Stimulated activated effector memory CD8-positive, alpha-beta T cell treated with anti-CD3 and anti-CD28 coated beads, Interleukin-12 subunit alpha, Interleukin-12 subunit beta, amount 100 ng/mL, for 72 hours (primary cell): ENCODE data around the gene IFNGR1.

ENCODE experiments used
- ATAC-seq: fragments of 150-1000 bp; cut with Tn5 transposase; 2 replicates; pipeline ENCODE4 v1.10.0; 2021
- DNase-seq, 2 donors: peaks; one replicate each; pipeline ENCODE4 v3.0.0; 2021 to 2022; ENCODE audit warnings: low spot score in 2 of 2
- H3K27ac Mint-ChIP-seq: one replicate; pipeline ENCODE4 v1.8.0; 2022; ENCODE audit warnings: mild to moderate bottlenecking, mixed read lengths
- H3K36me3 Mint-ChIP-seq: one replicate; pipeline ENCODE4 v1.8.0; 2022; ENCODE audit warnings: mild to moderate bottlenecking, mixed read lengths
- H3K4me1 Mint-ChIP-seq: one replicate; pipeline ENCODE4 v1.8.0; 2022; ENCODE audit warnings: mixed read lengths
- H3K4me3 Mint-ChIP-seq: one replicate; pipeline ENCODE4 v1.8.0; 2022; ENCODE audit warnings: mild to moderate bottlenecking, mixed read lengths
- H3K9me3 Mint-ChIP-seq: one replicate; pipeline ENCODE4 v1.8.0; 2022; ENCODE audit warnings: mixed read lengths

IFNGR1 gene

GRCh38 chr6:137165375-137166246 is 53.6 kb downstream of the IFNGR1 start:
- ATAC-seq (peak; percentile 67), DNase-seq (peak in 1 of 2 donors; percentile 22)
- Mint-ChIP-seq H3K27ac (peak overlapping the region; percentile 65), H3K9me3 (peaks cover 11% of the 10 kb centered on the region), H3K4me1 (peaks cover 50% of the 10 kb centered on the region), H3K36me3 (peaks cover 7% of the 10 kb centered on the region), H3K4me3 (peak overlapping the region; percentile 27)

GRCh38 chr6:137163732-137164318 is 55.4 kb downstream of the IFNGR1 start:
- DNase-seq, result no peak
- Mint-ChIP-seq H3K4me3 (no peak overlapping the region), H3K9me3 (peaks cover 9% of the 10 kb centered on the region), H3K4me1 (peaks cover 50% of the 10 kb centered on the region), H3K27ac (no peak overlapping the region), H3K36me3 (peaks cover 7% of the 10 kb centered on the region)
- ATAC-seq, result no peak

- H3K4me3 Mint-ChIP-seq, result no peak overlapping the region
- ATAC-seq (no peak), DNase-seq (no peak)
- H3K27ac Mint-ChIP-seq, result no peak overlapping the region
- peaks cover 7% of the 10 kb centered on the region for H3K36me3 Mint-ChIP-seq
- peaks cover 44% of the 10 kb centered on the region for H3K4me1 Mint-ChIP-seq
- H3K9me3 Mint-ChIP-seq, result peaks cover 9% of the 10 kb centered on the region
These were observed 56.4 kb downstream of the IFNGR1 start for GRCh38 chr6:137162692-137163306.

- no peak for ATAC-seq
- Mint-ChIP-seq H3K36me3 (peaks cover 7% of the 10 kb centered on the region), H3K4me1 (peaks cover 41% of the 10 kb centered on the region), H3K9me3 (peaks cover 9% of the 10 kb centered on the region), H3K4me3 (no peak overlapping the region), H3K27ac (no peak overlapping the region)
- no peak for DNase-seq
These were observed 57.2 kb downstream of the IFNGR1 start for GRCh38 chr6:137161949-137162348.

- no peak overlapping the region for H3K27ac Mint-ChIP-seq
- peaks cover 9% of the 10 kb centered on the region for H3K9me3 Mint-ChIP-seq
- H3K36me3 Mint-ChIP-seq, result peaks cover 11% of the 10 kb centered on the region
- ATAC-seq, result no peak
- peaks cover 45% of the 10 kb centered on the region for H3K4me1 Mint-ChIP-seq
- no peak for DNase-seq
- no peak overlapping the region for H3K4me3 Mint-ChIP-seq
These were observed 58.4 kb downstream of the IFNGR1 start for GRCh38 chr6:137160763-137161162.

- H3K9me3 Mint-ChIP-seq, result peaks cover 9% of the 10 kb centered on the region
- ATAC-seq (no peak), DNase-seq (no peak)
- no peak overlapping the region for H3K27ac Mint-ChIP-seq
- peaks cover 7% of the 10 kb centered on the region for H3K36me3 Mint-ChIP-seq
- no peak overlapping the region for H3K4me3 Mint-ChIP-seq
- H3K4me1 Mint-ChIP-seq, result peaks cover 43% of the 10 kb centered on the region
These were observed 59.3 kb downstream of the IFNGR1 start for GRCh38 chr6:137159912-137160311.

- Mint-ChIP-seq H3K4me1 (peaks cover 27% of the 10 kb centered on the region), H3K4me3 (no peak overlapping the region), H3K36me3 (peaks cover 7% of the 10 kb centered on the region), H3K9me3 (no peaks in the 10 kb centered on the region), H3K27ac (no peak overlapping the region)
- ATAC-seq (no peak), DNase-seq (no peak)
These were observed 61.6 kb downstream of the IFNGR1 start for GRCh38 chr6:137157601-137158000.

- ATAC-seq, result no peak
- Mint-ChIP-seq H3K36me3 (peaks cover 7% of the 10 kb centered on the region), H3K27ac (no peak overlapping the region), H3K9me3 (no peaks in the 10 kb centered on the region), H3K4me1 (peaks cover 27% of the 10 kb centered on the region), H3K4me3 (no peak overlapping the region)
- no peak for DNase-seq
These were observed 62.5 kb downstream of the IFNGR1 start for GRCh38 chr6:137156650-137157049.

GRCh38 chr6:137155830-137156229 is 63.4 kb downstream of the IFNGR1 start:
- H3K4me1 Mint-ChIP-seq, result peaks cover 20% of the 10 kb centered on the region
- peak overlapping the region; percentile 81 for H3K27ac Mint-ChIP-seq
- peak overlapping the region; percentile 34 for H3K4me3 Mint-ChIP-seq
- DNase-seq, result peak; percentile 24 to 63
- peaks cover 7% of the 10 kb centered on the region for H3K36me3 Mint-ChIP-seq
- H3K9me3 Mint-ChIP-seq, result no peaks in the 10 kb centered on the region
- peak; percentile 99 for ATAC-seq

- Mint-ChIP-seq H3K4me3 (no peak overlapping the region), H3K27ac (no peak overlapping the region), H3K36me3 (no peaks in the 10 kb centered on the region), H3K4me1 (no peaks in the 10 kb centered on the region), H3K9me3 (no peaks in the 10 kb centered on the region)
- DNase-seq (no peak), ATAC-seq (no peak)
These were observed 69.1 kb downstream of the IFNGR1 start for GRCh38 chr6:137150072-137150471.

- no peak for ATAC-seq
These were observed 70.2 kb downstream of the IFNGR1 start for GRCh38 chr6:137149035-137149393.

GRCh38 chr6:137148306-137149034 is 70.7 kb downstream of the IFNGR1 start:
- Mint-ChIP-seq H3K4me1 (no peaks in the 10 kb centered on the region), H3K36me3 (no peaks in the 10 kb centered on the region), H3K9me3 (no peaks in the 10 kb centered on the region), H3K27ac (no peak overlapping the region), H3K4me3 (no peak overlapping the region)
- ATAC-seq, result no peak
- DNase-seq, result no peak

More at GRCh38 chr6:137149035-137149393, 70.2 kb downstream of the IFNGR1 start:
- Mint-ChIP-seq H3K36me3 (no peaks in the 10 kb centered on the region), H3K4me1 (no peaks in the 10 kb centered on the region), H3K27ac (no peak overlapping the region), H3K9me3 (no peaks in the 10 kb centered on the region), H3K4me3 (no peak overlapping the region)
- DNase-seq, result no peak
